Measurements from ENCODE around the gene SLC49A3.

SLC49A3 gene

DNA sequence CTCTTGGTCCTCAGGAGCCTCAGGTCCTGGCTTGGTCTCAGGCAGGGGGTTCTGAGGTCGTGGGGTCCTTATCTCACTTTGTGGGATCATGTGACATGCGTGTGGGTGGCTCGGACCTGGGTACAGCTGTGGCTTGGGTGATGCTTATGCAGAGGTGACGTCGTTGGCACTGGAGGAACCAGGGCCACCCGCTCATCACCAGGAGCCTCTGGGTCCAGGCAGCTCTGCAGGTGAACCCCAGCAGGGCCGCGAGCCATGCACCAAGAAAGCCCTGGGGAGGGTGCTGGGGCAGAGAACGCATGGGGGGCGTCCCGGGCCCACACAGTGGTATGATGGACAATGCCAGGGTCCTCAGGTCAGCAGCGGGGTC lies 23.6 kb downstream of the SLC49A3 start:
- Histone ChIP-seq H3K18ac (ENCODE audit: low read length) (no peak overlapping the region), H3K27me3 (ENCODE audit: insufficient read depth, low read length) (no peaks in the 10 kb centered on the region), H3K9me3 (ENCODE audit: insufficient read depth, low read depth, low read length) (no peaks in the 10 kb centered on the region), H2BK120ac (ENCODE audit: insufficient read depth, low read length, poor library complexity) (no peak overlapping the region), H2BK5ac (ENCODE audit: low read depth, low read length, poor library complexity) (no peak overlapping the region), H3K36me3 (ENCODE audit: control insufficient read depth in 1 of 2, insufficient read depth in 2 of 2, low read length in 2 of 2) (no peaks in the 10 kb centered on the region), H3K4me2 (ENCODE audit: low read length) (no peak overlapping the region), H2BK12ac (ENCODE audit: low read length) (no peak overlapping the region), H3K4ac (ENCODE audit: low read depth, low read length) (no peak overlapping the region), H3K79me1 (ENCODE audit: low read length) (peaks cover 3% of the 10 kb centered on the region), H4K91ac (ENCODE audit: low read depth, low read length) (no peak overlapping the region), H3K23ac (ENCODE audit: low read length) (no peak overlapping the region), H4K8ac (ENCODE audit: low read depth, low read length) (no peak overlapping the region), H2AK5ac (ENCODE audit: low read length) (no peak overlapping the region), H3K27ac (ENCODE audit: low read depth, low read length) (no peak overlapping the region), H3K14ac (ENCODE audit: low read length) (no peak overlapping the region), H3K9ac (ENCODE audit: low read length) (no peak overlapping the region), H3K4me3 (ENCODE audit: low read depth, low read length) (no peak overlapping the region), H3K4me1 (ENCODE audit: control insufficient read depth in 1 of 2, insufficient read depth in 2 of 2, low read length in 2 of 2) (peaks cover 3 to 6% of the 10 kb centered on the region in 2 experiments), H2AFZ (ENCODE audit: insufficient read depth, low read length, poor library complexity) (no peak overlapping the region), H4K12ac (ENCODE audit: low read depth, low read length) (no peak overlapping the region), H3K79me2 (ENCODE audit: control insufficient read depth, insufficient read depth, low read length, poor library complexity) (peaks cover 4% of the 10 kb centered on the region)
- no peak for DNase-seq
- no CpG with 5 or more reads among the region's 12 CpGs for WGBS (ENCODE audit: extremely low coverage, insufficient coverage, insufficient read length)

GRCh38 chr4:664713-665231 lies 24.2 kb downstream of the SLC49A3 start:
- Histone ChIP-seq H3K9me3 (ENCODE audit: insufficient read depth, low read depth, low read length) (peaks cover 5% of the 10 kb centered on the region), H3K27me3 (ENCODE audit: insufficient read depth, low read length) (no peaks in the 10 kb centered on the region), H2BK12ac (ENCODE audit: low read length) (no peak overlapping the region), H3K18ac (ENCODE audit: low read length) (no peak overlapping the region), H4K8ac (ENCODE audit: low read depth, low read length) (no peak overlapping the region), H2AFZ (ENCODE audit: insufficient read depth, low read length, poor library complexity) (no peak overlapping the region), H3K4me3 (ENCODE audit: low read depth, low read length) (no peak overlapping the region), H4K91ac (ENCODE audit: low read depth, low read length) (no peak overlapping the region), H3K14ac (ENCODE audit: low read length) (no peak overlapping the region), H3K36me3 (ENCODE audit: control insufficient read depth in 1 of 2, insufficient read depth in 2 of 2, low read length in 2 of 2) (no peaks in the 10 kb centered on the region), H2BK120ac (ENCODE audit: insufficient read depth, low read length, poor library complexity) (no peak overlapping the region), H2AK5ac (ENCODE audit: low read length) (no peak overlapping the region), H3K27ac (ENCODE audit: low read depth, low read length) (no peak overlapping the region), H3K9ac (ENCODE audit: low read length) (no peak overlapping the region), H3K4ac (ENCODE audit: low read depth, low read length) (no peak overlapping the region), H4K12ac (ENCODE audit: low read depth, low read length) (no peak overlapping the region), H3K79me1 (ENCODE audit: low read length) (peaks cover 3% of the 10 kb centered on the region), H3K23ac (ENCODE audit: low read length) (no peak overlapping the region), H3K79me2 (ENCODE audit: control insufficient read depth, insufficient read depth, low read length, poor library complexity) (peaks cover 4% of the 10 kb centered on the region), H3K4me1 (ENCODE audit: control insufficient read depth in 1 of 2, insufficient read depth in 2 of 2, low read length in 2 of 2) (peaks cover 3 to 6% of the 10 kb centered on the region in 2 experiments), H3K4me2 (ENCODE audit: low read length) (no peak overlapping the region), H2BK5ac (ENCODE audit: low read depth, low read length, poor library complexity) (no peak overlapping the region)
- DNase-seq = no peak
- no CpG with 5 or more reads among the region's 24 CpGs for WGBS (ENCODE audit: extremely low coverage, insufficient coverage, insufficient read length)

DNA sequence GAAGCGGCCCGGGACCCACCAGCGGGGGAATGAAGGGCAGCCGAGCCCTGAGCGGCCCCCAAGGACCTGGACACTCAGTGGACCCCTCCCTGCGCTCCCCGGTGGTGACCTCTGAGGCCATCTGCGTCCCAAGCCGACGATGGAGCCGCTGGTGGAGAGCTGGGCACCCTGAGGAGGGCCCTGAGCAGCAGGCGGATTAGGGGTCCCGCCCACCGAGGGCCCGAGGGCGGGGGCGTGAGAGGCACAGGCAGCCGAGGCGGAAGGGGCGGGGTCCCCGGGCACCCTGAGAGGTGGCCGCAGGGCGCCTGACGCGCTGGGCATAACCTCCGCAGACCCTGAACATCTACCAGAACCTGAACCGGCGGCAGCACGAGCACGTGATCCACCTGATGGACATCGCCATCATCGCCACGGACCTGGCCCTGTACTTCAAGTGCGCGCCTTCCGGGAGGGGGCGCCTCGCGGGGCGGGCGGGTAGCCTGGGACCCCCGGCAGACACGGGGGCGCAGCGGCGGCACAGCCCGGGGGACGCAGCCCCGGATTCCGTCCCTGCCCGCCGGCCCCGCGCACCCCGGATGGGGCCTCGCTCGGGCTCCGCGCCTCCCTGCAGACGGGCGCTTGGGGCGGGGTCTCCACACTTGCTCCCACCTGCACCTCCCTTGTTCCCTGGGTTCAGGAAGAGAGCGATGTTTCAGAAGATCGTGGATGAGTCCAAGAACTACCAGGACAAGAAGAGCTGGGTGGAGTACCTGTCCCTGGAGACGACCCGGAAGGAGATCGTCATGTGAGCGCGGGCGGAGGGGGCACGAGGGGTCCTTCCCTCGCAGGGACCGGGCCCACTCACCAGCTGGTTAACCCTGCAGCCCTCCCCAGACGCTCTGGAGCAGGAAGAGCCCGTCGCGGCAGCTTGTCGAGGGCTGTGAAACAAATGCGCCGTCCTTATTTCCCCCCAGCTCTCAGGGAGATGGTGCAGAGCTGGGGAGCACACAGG lies 25.2 kb downstream of the SLC49A3 start:
- Histone ChIP-seq H3K9me3 (ENCODE audit: insufficient read depth, low read depth, low read length) (peaks cover 12% of the 10 kb centered on the region), H2BK12ac (ENCODE audit: low read length) (no peak overlapping the region), H3K79me1 (ENCODE audit: low read length) (peaks cover 3% of the 10 kb centered on the region), H3K9ac (ENCODE audit: low read length) (peak overlapping the region; percentile 50), H3K4me1 (ENCODE audit: control insufficient read depth in 1 of 2, insufficient read depth in 2 of 2, low read length in 2 of 2) (peaks cover 3 to 6% of the 10 kb centered on the region in 2 experiments), H4K8ac (ENCODE audit: low read depth, low read length) (peak overlapping the region; percentile 86), H3K18ac (ENCODE audit: low read length) (peak overlapping the region; percentile 38), H3K27me3 (ENCODE audit: insufficient read depth, low read length) (no peaks in the 10 kb centered on the region), H3K23ac (ENCODE audit: low read length) (no peak overlapping the region), H4K12ac (ENCODE audit: low read depth, low read length) (peak overlapping the region; percentile 14), H3K79me2 (ENCODE audit: control insufficient read depth, insufficient read depth, low read length, poor library complexity) (peaks cover 4% of the 10 kb centered on the region), H2AFZ (ENCODE audit: insufficient read depth, low read length, poor library complexity) (peak overlapping the region; percentile 69), H3K27ac (ENCODE audit: low read depth, low read length) (no peak overlapping the region), H2BK120ac (ENCODE audit: insufficient read depth, low read length, poor library complexity) (no peak overlapping the region), H2BK5ac (ENCODE audit: low read depth, low read length, poor library complexity) (no peak overlapping the region), H3K4me3 (ENCODE audit: low read depth, low read length) (peak overlapping the region; percentile 72), H3K36me3 (ENCODE audit: control insufficient read depth in 1 of 2, insufficient read depth in 2 of 2, low read length in 2 of 2) (no peaks in the 10 kb centered on the region), H3K14ac (ENCODE audit: low read length) (peak overlapping the region; percentile 5), H3K4ac (ENCODE audit: low read depth, low read length) (peak overlapping the region; percentile 28), H2AK5ac (ENCODE audit: low read length) (no peak overlapping the region), H4K91ac (ENCODE audit: low read depth, low read length) (peak overlapping the region; percentile 59), H3K4me2 (ENCODE audit: low read length) (peak overlapping the region; percentile 56)
- DNase-seq = no peak
- no CpG with 5 or more reads among the region's 80 CpGs for WGBS (ENCODE audit: extremely low coverage, insufficient coverage, insufficient read length)

DNA sequence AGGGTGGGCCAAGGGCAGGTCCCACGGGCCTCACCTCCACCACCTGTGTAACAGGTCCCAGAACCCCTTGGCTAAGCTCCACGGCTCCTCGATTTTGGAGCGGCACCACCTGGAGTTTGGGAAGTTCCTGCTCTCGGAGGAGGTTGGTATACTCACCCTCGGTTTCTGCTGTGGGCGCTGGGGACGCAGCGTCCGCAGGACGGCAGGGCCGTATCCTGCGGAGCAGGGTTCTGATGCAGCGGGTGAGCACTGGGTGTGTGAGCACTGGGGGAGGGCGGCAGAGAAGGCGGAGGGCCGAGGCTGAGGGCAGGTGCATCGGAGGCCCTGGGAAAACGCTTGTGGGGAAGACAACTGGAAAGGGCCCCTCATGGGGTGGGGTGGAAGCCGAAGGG lies 25.9 kb downstream of the SLC49A3 start:
- H2BK5ac ChIP-seq (ENCODE audit: low read depth, low read length, poor library complexity) = no peak overlapping the region
- H3K79me1 ChIP-seq (ENCODE audit: low read length) = peaks cover 3% of the 10 kb centered on the region
- H2BK12ac ChIP-seq (ENCODE audit: low read length) = no peak overlapping the region
- H3K14ac ChIP-seq (ENCODE audit: low read length) = no peak overlapping the region
- no peak overlapping the region for H4K91ac ChIP-seq (ENCODE audit: low read depth, low read length)
- no peak overlapping the region for H2AK5ac ChIP-seq (ENCODE audit: low read length)
- H3K79me2 ChIP-seq (ENCODE audit: control insufficient read depth, insufficient read depth, low read length, poor library complexity) = peaks cover 4% of the 10 kb centered on the region
- peak overlapping the region; percentile 56 for H3K4me2 ChIP-seq (ENCODE audit: low read length)
- peak overlapping the region; percentile 86 for H4K8ac ChIP-seq (ENCODE audit: low read depth, low read length)
- no peak overlapping the region for H2BK120ac ChIP-seq (ENCODE audit: insufficient read depth, low read length, poor library complexity)
- no peak for DNase-seq
- no CpG with 5 or more reads among the region's 20 CpGs for WGBS (ENCODE audit: extremely low coverage, insufficient coverage, insufficient read length)
- H3K9ac ChIP-seq (ENCODE audit: low read length) = no peak overlapping the region
- H3K27ac ChIP-seq (ENCODE audit: low read depth, low read length) = no peak overlapping the region
- no peaks in the 10 kb centered on the region for H3K36me3 ChIP-seq (ENCODE audit: control insufficient read depth in 1 of 2, insufficient read depth in 2 of 2, low read length in 2 of 2)
- H3K23ac ChIP-seq (ENCODE audit: low read length) = no peak overlapping the region
- H3K4me3 ChIP-seq (ENCODE audit: low read depth, low read length) = peak overlapping the region; percentile 72
- peaks cover 3 to 6% of the 10 kb centered on the region in 2 experiments for H3K4me1 ChIP-seq (ENCODE audit: control insufficient read depth in 1 of 2, insufficient read depth in 2 of 2, low read length in 2 of 2)
- H3K27me3 ChIP-seq (ENCODE audit: insufficient read depth, low read length) = no peaks in the 10 kb centered on the region
- H3K18ac ChIP-seq (ENCODE audit: low read length) = no peak overlapping the region
- H3K4ac ChIP-seq (ENCODE audit: low read depth, low read length) = no peak overlapping the region
- H4K12ac ChIP-seq (ENCODE audit: low read depth, low read length) = peak overlapping the region; percentile 13
- H3K9me3 ChIP-seq (ENCODE audit: insufficient read depth, low read depth, low read length) = peaks cover 12% of the 10 kb centered on the region
- no peak overlapping the region for H2AFZ ChIP-seq (ENCODE audit: insufficient read depth, low read length, poor library complexity)

All from trophoblast cell (in vitro differentiated cells and primary cell).